Activated CD4-positive, alpha-beta T cell treated with anti-CD3 and anti-CD28 coated beads, Interleukin-2, amount 10 ng/mL, durations not matched to agents 7 days and 5 days (primary cell): ENCODE data around the gene PPP1R14B. TPM values are rescaled to one million over a fixed set of nuclear protein-coding genes. Genes with fewer than 3 reads are reported as not detected.

Experiments
- CTCF ChIA-PET: fragments of 350-600 bp; sonication (Branson Sonifier 250); formaldehyde crosslinking; loops from one replicate; lab custom pipeline; 2021; ENCODE audit warnings: antibody characterized with exemption; lab: Charles Lee
- POLR2A ChIA-PET: fragments of 350-600 bp; sonication (Branson Sonifier 250); formaldehyde crosslinking; loops from one replicate; lab custom pipeline; 2021; ENCODE audit warnings: antibody characterized with exemption; lab: Charles Lee
- DNase-seq: peaks from one replicate; pipeline ENCODE4 v3.0.0-alpha.2; 2020
- H3K27ac Mint-ChIP-seq: one replicate; pipeline ENCODE4 v1.8.0; 2021; ENCODE audit warnings: mild to moderate bottlenecking, moderate library complexity, mixed read lengths
- H3K27me3 Mint-ChIP-seq: one replicate; pipeline ENCODE4 v1.8.0; 2021; ENCODE audit warnings: mixed read lengths
- H3K36me3 Mint-ChIP-seq: one replicate; pipeline ENCODE4 v1.8.0; 2021; ENCODE audit warnings: low read depth, mixed read lengths
- H3K4me1 Mint-ChIP-seq: one replicate; pipeline ENCODE4 v1.8.0; 2021; ENCODE audit warnings: mixed read lengths
- H3K4me3 Mint-ChIP-seq: one replicate; pipeline ENCODE4 v1.8.0; 2021; ENCODE audit warnings: mild to moderate bottlenecking, moderate library complexity, mixed read lengths
- H3K9me3 Mint-ChIP-seq: one replicate; pipeline ENCODE4 v1.8.0; 2021; ENCODE audit warnings: mixed read lengths
- total RNA-seq, 2 experiments: library from RNA; stranded (reverse); gene quantifications; one replicate each; pipeline ENCODE4 v1.2.3, GENCODE V29; 2021

The PPP1R14B gene
- total RNA-seq, 2 experiments from 2014 or later, result 81.1 to 86.0 TPM

DNA sequence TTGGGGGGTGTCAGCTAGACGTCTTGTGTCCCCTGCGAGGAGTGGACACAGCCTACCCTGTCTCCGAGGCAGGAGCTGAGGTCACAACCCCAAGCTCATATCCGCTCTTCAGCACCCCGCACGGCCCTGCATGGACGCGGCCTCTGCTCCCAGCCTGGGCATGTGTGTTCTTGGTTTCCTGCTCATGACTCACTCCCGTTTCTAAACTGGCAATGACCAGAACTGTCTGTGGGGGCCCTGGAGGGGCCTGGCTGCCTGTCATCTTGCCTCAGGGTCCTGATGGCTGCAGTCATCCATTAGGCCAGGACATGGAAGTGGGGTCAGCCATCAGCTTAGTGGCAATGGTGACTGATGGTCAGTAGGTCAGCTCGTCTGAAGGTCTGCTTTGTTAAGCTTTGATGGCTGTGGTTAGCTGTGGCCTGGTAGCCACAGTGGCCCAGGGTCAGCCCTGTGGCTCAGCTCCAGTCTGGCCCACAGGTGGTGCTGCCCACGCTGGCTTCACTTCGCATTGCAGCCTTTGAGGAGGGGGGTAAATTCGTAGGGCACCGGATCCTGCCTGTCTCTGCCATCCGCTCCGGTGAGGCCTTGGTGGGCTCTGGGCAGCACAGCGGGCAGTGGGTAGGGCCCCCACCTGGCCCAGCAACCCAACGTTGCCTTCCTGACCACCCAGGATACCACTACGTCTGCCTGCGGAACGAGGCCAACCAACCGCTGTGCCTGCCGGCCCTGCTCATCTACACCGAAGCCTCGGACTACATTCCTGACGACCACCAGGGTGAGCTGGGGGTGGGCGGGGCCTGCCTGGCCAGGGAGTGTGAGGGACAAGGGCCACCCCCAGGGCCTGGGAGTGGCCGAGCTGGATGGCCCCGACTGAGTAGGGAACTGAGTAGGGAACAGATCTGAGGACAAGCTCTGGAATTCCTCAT, 16.5 kb upstream of the PPP1R14B start:
- no peak overlapping the region for H3K4me3 Mint-ChIP-seq
- ChIA-PET POLR2A (interaction anchor here (0.6 kb wide), 1 partner anchor 17 kb away, joined by 3 read pairs; no protein-coding TSS in a partner anchor), CTCF (interaction anchor here (0.6 to 12.3 kb wide), 7 partner anchors 9 to 54 kb away, joined by 3 to 162 read pairs (median 3); partner anchors contain the start of genes PLCB3, PPP1R14B and TRMT112)
- no peak for DNase-seq
- peaks cover 17% of the 10 kb centered on the region for H3K4me1 Mint-ChIP-seq
- H3K9me3 Mint-ChIP-seq, result no peaks in the 10 kb centered on the region
- H3K27me3 Mint-ChIP-seq, result no peaks in the 10 kb centered on the region
- H3K27ac Mint-ChIP-seq, result no peak overlapping the region
- peaks cover 12% of the 10 kb centered on the region for H3K36me3 Mint-ChIP-seq

- Mint-ChIP-seq H3K36me3 (peaks cover 12% of the 10 kb centered on the region), H3K27ac (peak overlapping the region; percentile 28), H3K27me3 (no peaks in the 10 kb centered on the region), H3K9me3 (no peaks in the 10 kb centered on the region), H3K4me3 (no peak overlapping the region), H3K4me1 (peaks cover 9% of the 10 kb centered on the region)
- ChIA-PET POLR2A (interaction anchor here (0.6 kb wide), 1 partner anchor 16 kb away, joined by 3 read pairs; no protein-coding TSS in a partner anchor), CTCF (interaction anchor here (1.1 to 12.3 kb wide), 2 partner anchors 15 kb away, joined by 3 to 162 read pairs; partner anchors contain the start of genes PLCB3 and PPP1R14B)
- no peak for DNase-seq
These were observed 15.7 kb upstream of the PPP1R14B start for GRCh38 chr11:64262271-64263002.

DNA sequence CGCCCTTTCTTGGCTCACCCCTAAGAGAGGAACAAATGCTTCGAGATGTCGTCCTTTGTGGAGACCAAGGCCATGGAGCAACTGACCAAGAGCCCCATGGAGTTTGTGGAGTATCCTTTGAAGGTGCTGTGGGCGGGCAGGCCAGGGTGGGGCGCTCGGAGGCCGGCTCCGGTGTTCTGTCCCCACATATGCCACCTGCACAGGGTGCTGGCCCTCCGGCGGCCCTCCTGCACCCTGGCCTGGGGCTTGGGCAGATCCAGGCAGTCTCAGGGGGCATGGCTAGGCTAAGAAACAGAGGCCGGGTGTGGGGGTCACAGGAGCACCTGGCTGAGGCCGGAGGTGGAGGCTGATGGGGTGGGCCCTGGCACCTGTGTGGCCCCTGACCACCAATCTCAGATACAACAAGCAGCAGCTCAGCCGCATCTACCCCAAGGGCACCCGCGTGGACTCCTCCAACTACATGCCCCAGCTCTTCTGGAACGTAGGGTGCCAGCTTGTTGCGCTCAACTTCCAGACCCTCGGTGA, 14.9 kb upstream of the PPP1R14B start:
- H3K36me3 Mint-ChIP-seq, result peaks cover 12% of the 10 kb centered on the region
- DNase-seq, result no peak
- H3K4me3 Mint-ChIP-seq, result no peak overlapping the region
- no peak overlapping the region for H3K27ac Mint-ChIP-seq
- peaks cover 8% of the 10 kb centered on the region for H3K4me1 Mint-ChIP-seq
- H3K9me3 Mint-ChIP-seq, result no peaks in the 10 kb centered on the region
- CTCF ChIA-PET, result interaction anchor here (1.7 to 12.3 kb wide), 2 partner anchors 8 to 14 kb away, joined by 5 to 162 read pairs; partner anchors contain the start of genes PLCB3 and PPP1R14B
- no peaks in the 10 kb centered on the region for H3K27me3 Mint-ChIP-seq
- POLR2A ChIA-PET, result interaction anchor here (0.6 kb wide), 1 partner anchor 503 kb away, joined by 3 read pairs; no protein-coding TSS in a partner anchor

GRCh38 chr11:64260147-64260708, 13.5 kb upstream of the PPP1R14B start:
- Mint-ChIP-seq H3K36me3 (peaks cover 12% of the 10 kb centered on the region), H3K27ac (peak overlapping the region; percentile 62), H3K9me3 (no peaks in the 10 kb centered on the region), H3K27me3 (no peaks in the 10 kb centered on the region), H3K4me1 (peaks cover 8% of the 10 kb centered on the region), H3K4me3 (no peak overlapping the region)
- ChIA-PET CTCF (interaction anchor here (1.5 to 12.3 kb wide), 3 partner anchors 9 to 13 kb away, joined by 3 to 162 read pairs (median 5); partner anchors contain the start of genes PLCB3 and PPP1R14B), POLR2A (no interaction called here)
- no peak for DNase-seq

DNA sequence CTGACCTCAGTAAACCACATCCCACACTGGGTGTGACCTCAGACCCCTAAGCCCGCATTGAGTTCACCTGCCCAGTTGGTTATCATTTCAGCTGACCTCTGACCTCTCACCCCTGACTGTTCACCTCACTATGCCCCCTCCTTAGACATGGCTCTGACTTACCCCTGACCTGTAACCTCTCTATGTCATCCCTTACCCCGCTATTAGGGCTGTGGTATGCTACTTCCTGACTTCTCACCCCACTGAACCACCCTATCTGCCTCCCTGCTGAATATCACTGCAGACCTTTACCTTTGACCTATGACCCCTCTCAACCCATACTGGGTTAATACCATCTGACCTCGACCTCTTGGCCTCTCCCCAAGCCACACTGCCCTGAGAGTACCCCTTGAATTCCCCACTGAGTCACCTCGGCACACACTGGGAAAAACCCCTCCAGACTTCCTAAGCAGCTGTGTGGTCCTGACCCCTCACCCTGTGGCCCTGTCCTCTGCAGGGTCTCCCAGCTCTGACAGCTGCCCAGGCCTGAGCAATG, 12.9 kb upstream of the PPP1R14B start:
- H3K4me1 Mint-ChIP-seq, result peaks cover 8% of the 10 kb centered on the region
- POLR2A ChIA-PET, result no interaction called here
- no peak overlapping the region for H3K4me3 Mint-ChIP-seq

GRCh38 chr11:64258946-64259532, 12.3 kb upstream of the PPP1R14B start:
- no peak overlapping the region for H3K27ac Mint-ChIP-seq
- H3K27me3 Mint-ChIP-seq, result no peaks in the 10 kb centered on the region
- no peak overlapping the region for H3K4me3 Mint-ChIP-seq
- H3K9me3 Mint-ChIP-seq, result no peaks in the 10 kb centered on the region
- ChIA-PET POLR2A (no interaction called here), CTCF (interaction anchor here (1.0 to 1.5 kb wide), 3 partner anchors 13 to 59 kb away, joined by 3 to 4 read pairs (median 3); partner anchors contain the start of gene PRDX5)
- H3K36me3 Mint-ChIP-seq, result peaks cover 12% of the 10 kb centered on the region
- DNase-seq, result no peak
- H3K4me1 Mint-ChIP-seq, result peaks cover 8% of the 10 kb centered on the region

More for the DNA sequence above, 12.9 kb upstream of the PPP1R14B start:
- Mint-ChIP-seq H3K27me3 (no peaks in the 10 kb centered on the region), H3K27ac (no peak overlapping the region), H3K36me3 (peaks cover 12% of the 10 kb centered on the region), H3K9me3 (no peaks in the 10 kb centered on the region)
- CTCF ChIA-PET, result interaction anchor here (1.0 to 1.5 kb wide), 2 partner anchors 12 to 52 kb away, joined by 3 to 4 read pairs; no protein-coding TSS in a partner anchor
- no peak for DNase-seq

- ChIA-PET POLR2A (no interaction called here), CTCF (interaction anchor here (1.0 to 1.3 kb wide), 2 partner anchors 12 to 59 kb away, joined by 3 to 4 read pairs; partner anchors contain the start of genes PPP1R14B and PRDX5)
- H3K27me3 Mint-ChIP-seq, result no peaks in the 10 kb centered on the region
- H3K27ac Mint-ChIP-seq, result no peak overlapping the region
- no peak for DNase-seq
- H3K4me1 Mint-ChIP-seq, result peaks cover 8% of the 10 kb centered on the region
- H3K36me3 Mint-ChIP-seq, result peaks cover 12% of the 10 kb centered on the region
- H3K9me3 Mint-ChIP-seq, result no peaks in the 10 kb centered on the region
- H3K4me3 Mint-ChIP-seq, result no peak overlapping the region
These were observed 11.6 kb upstream of the PPP1R14B start for GRCh38 chr11:64258356-64258755.

GRCh38 chr11:64256300-64256699, 9.6 kb upstream of the PPP1R14B start:
- H3K27ac Mint-ChIP-seq, result no peak overlapping the region
- peaks cover 15% of the 10 kb centered on the region for H3K4me1 Mint-ChIP-seq
- no peak for DNase-seq
- no peaks in the 10 kb centered on the region for H3K9me3 Mint-ChIP-seq
- CTCF ChIA-PET, result interaction anchor here (1.4 to 3.5 kb wide), 5 partner anchors 8 to 52 kb away, joined by 3 to 14 read pairs (median 4); partner anchors contain the start of gene FKBP2
- no peaks in the 10 kb centered on the region for H3K27me3 Mint-ChIP-seq
- H3K4me3 Mint-ChIP-seq, result no peak overlapping the region
- H3K36me3 Mint-ChIP-seq, result peaks cover 10% of the 10 kb centered on the region
- POLR2A ChIA-PET, result no interaction called here

- H3K36me3 Mint-ChIP-seq, result peaks cover 10% of the 10 kb centered on the region
- POLR2A ChIA-PET, result no interaction called here
These were observed 8.7 kb upstream of the PPP1R14B start for GRCh38 chr11:64255135-64256128.

GRCh38 chr11:64254326-64254725, 7.6 kb upstream of the PPP1R14B start:
- ChIA-PET POLR2A (no interaction called here), CTCF (interaction anchor here (0.9 to 3.5 kb wide), 5 partner anchors 10 to 50 kb away, joined by 3 to 12 read pairs (median 4); partner anchors contain the start of genes FERMT3, NUDT22 and TRPT1)
- DNase-seq, result no peak
- Mint-ChIP-seq H3K36me3 (peaks cover 2% of the 10 kb centered on the region), H3K27ac (no peak overlapping the region), H3K9me3 (no peaks in the 10 kb centered on the region), H3K4me1 (peaks cover 15% of the 10 kb centered on the region), H3K27me3 (no peaks in the 10 kb centered on the region), H3K4me3 (no peak overlapping the region)

More at GRCh38 chr11:64255135-64256128, 8.7 kb upstream of the PPP1R14B start:
- Mint-ChIP-seq H3K27ac (no peak overlapping the region), H3K9me3 (no peaks in the 10 kb centered on the region), H3K4me3 (no peak overlapping the region), H3K4me1 (peaks cover 17% of the 10 kb centered on the region), H3K27me3 (no peaks in the 10 kb centered on the region)
- DNase-seq, result no peak
- CTCF ChIA-PET, result interaction anchor here (0.9 to 3.5 kb wide), 8 partner anchors 9 to 52 kb away, joined by 3 to 14 read pairs (median 4); partner anchors contain the start of gene FKBP2
